DMS 273 treated with DMSO at 0.1 percent for 48 hours (cell line): ENCODE data around the gene TPCN2.

ENCODE experiments used
- DNase-seq: peaks from one replicate; lab custom pipeline; 2025; lab: John Stamatoyannopoulos, UW

Gene TPCN2

GRCh38 chr11:69094915-69095290, 46.2 kb downstream of the TPCN2 start:
- DNase-seq, result no peak

DNA sequence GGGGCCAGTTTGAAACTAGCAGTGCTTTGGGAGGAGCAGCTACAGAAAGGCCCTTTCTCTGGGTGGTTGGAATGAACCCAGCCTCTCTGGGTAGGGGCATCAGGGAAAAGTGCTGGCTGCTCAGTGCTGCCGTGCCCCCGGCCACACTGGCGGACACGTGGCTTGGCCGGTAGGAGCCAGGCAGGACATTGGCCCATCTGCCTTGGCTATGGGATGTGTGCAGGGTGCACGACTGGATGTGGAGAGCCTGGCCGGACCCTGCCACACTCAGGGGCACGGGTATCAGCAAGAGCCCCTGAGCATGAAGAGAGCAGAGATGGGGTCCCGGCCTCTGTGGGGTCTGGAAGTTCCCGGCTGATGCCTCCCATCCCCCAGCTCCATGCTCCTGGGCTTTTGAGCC, 46.6 kb downstream of the TPCN2 start:
- no peak for DNase-seq

DNA sequence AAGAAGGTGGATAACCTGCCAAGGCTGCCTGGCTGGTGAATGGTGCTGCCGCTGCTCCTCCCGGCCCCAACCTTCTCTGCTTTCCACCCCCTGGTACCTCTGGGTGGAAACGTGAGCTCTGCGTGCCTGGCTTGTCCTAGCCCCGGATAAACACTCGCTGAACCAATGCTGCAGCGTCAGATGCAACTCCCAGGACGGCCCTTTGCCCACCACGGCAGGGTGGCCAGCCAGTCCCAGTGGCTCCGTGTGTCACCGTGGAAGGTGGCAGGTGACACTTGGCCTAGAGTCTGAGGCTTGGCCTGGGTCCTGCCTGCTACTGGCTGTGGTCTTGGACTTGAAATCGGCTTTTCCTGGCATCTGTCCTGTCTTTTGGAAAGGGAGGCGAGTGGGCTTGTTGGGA, 47.7 kb downstream of the TPCN2 start:
- no peak for DNase-seq

GRCh38 chr11:69097263-69097662, 48.5 kb downstream of the TPCN2 start:
- DNase-seq, result no peak

- DNase-seq, result no peak
Observed at GRCh38 chr11:69099180-69099579, 50.4 kb downstream of the TPCN2 start.

GRCh38 chr11:69100454-69101114, 51.9 kb downstream of the TPCN2 start:
- no peak for DNase-seq

GRCh38 chr11:69101115-69101791, 52.5 kb downstream of the TPCN2 start:
- DNase-seq, result peak; percentile 8

DNA sequence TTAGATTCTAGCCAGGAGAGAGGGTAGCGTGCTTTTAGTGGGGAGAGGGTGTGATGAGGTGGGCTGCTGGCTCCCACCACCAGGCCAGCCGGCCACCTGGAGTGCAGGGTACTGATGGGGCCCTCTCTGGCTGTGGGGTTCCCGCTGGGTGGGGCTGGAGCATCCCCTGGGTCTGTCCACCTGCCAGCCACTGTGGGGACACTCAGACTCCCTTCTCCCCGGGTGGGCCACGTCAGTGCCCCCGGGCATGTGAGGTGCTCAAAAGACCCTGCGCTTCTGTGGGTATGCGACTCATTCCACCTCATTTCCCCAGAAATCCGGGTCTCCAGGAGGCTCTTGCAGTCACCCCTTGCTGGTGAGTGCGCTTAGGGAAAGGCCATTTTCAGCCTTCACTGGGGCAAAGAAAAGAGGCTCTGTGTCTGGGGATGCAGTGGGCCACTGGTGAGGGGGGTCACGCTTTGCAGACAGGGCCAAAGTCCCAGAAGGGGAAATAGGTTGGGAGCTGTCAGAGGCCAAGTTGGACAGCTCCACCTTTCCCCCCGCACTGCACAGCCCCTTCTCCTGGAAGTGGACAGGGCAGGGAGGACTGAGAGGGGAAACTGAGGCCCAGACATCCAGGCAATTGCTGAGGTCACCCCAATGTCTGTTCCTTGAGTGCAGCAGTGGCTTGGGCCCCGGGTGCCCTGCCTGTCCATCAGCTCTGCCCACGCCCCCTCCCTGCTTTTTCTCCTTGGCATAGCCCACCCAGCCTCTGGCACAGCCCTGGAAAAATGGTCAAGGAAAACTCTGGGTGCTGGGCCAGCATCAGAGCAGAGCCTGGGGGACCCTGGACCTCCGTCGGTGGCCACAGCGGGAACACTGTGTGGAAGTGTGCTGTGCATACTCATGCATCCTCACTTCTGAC, 53.3 kb downstream of the TPCN2 start:
- DNase-seq, result no peak

GRCh38 chr11:69102732-69103615, 54.2 kb downstream of the TPCN2 start:
- DNase-seq, result no peak

- DNase-seq, result no peak
Observed at GRCh38 chr11:69104212-69104855, 55.6 kb downstream of the TPCN2 start.

DNA sequence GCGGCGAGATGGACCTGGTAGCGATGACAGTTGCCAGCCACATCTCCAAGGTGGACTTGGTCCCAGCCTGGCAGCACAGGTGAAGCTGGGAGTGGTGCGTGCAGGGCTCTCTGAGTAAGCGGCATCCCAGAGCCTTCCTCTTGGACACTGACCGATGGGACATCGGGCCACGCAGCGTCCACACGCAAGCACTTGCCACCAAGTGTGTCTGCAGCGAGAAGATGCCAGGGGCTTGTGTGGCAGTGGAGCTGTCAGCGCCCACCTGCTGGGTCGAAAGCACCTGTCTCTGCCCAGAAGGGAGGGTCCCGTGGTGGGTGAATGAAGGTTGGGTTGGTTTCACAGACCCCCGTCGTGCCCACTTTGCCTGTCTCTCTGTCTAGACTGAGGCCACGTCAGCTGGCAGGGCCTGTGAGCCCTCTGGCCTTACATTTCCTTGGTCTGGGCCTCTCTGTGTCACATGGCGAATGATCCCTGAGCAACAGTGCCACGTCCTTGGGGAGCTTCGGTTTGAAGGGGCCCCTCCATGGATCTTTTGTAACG, 56.2 kb downstream of the TPCN2 start:
- DNase-seq, result no peak

GRCh38 chr11:69105461-69106030, 56.8 kb downstream of the TPCN2 start:
- DNase-seq, result no peak

DNA sequence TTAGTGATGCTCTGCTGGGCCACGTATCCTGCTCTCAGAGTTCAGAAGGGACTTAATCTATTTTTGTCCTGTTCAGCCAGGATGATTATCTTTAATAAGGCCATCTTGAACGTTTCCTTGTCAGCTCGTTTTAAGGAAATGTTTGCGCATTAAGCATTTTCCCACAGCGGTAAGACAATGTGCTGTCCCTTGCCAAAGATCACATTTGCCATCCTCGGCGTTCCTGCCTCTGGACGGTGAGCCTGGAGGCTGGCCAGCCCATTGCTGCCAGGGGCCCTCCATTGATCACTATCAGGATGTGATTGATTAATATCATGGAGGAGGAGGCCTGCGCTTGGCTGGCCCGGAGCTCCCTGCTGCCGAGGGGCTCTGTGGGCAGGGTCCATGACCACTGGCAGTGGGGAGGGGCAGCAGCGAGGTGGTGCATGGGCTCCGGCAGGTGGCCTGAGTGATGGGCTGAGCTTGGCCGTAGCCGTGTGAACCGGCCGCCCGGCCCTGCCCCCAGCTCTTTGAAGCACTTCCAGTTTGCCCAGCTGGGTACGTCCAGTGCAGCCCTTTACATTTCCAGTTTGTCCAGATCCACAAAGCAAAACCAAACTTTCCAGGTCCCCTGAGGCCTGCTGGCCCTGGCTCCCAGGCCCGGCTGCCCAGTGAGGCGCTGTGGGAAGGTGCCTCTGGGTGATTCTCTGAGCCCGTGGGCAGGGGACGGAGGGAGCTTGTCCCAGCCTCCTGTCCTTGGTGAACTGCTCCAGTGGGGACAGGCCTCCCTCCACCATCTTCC, 57.5 kb downstream of the TPCN2 start:
- no peak for DNase-seq

- DNase-seq, result no peak
Observed at GRCh38 chr11:69107413-69107812, 58.7 kb downstream of the TPCN2 start.

GRCh38 chr11:69108030-69108429, 59.3 kb downstream of the TPCN2 start:
- no peak for DNase-seq

- no peak for DNase-seq
Observed at GRCh38 chr11:69108559-69108958, 59.8 kb downstream of the TPCN2 start.

DNA sequence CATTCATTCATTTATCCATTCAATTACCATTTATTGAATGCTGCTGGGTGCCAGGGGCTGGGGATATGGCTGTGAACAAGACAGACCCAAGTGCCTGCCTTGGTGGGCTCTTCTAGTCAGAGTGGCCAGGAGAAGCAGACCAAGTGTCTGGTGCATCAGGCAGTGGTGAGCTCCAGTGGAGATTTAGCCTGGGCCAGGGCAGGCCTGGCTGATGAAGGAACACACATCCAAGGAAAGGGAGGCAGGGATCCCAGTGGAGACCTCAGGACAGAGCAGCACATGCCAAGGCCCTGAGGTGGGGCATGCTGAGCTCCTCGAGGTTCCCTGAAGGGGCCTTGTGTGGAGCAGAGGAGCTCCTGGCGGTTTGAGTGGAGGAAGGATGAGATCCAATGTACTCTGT, 60.4 kb downstream of the TPCN2 start:
- DNase-seq, result no peak

- no peak for DNase-seq
Observed at GRCh38 chr11:69110451-69110850, 61.7 kb downstream of the TPCN2 start.

- no peak for DNase-seq
Observed at GRCh38 chr11:69111624-69112542, 63.2 kb downstream of the TPCN2 start.
